ENCODE results near the gene RNF157.

- TF ChIP-seq EZH2 (IDR thresholded peaks at IDR 0.05) (no peak), POLR2AphosphoS5 (IDR thresholded peaks at IDR 0.05; ENCODE audit: borderline replicate concordance, low read depth, low read length) (peak; percentile 89)
These were observed 136.8 kb downstream of the RNF157 start, which contains the start of gene EXOC7 for GRCh38 chr17:76103274-76104139.
